SU-DHL-6 (cell line): ENCODE data around the gene ANXA6.

Experiments used
- CTCF ChIP-seq: fragments of 200-600 bp; sonication (generic); IDR thresholded peaks from one replicate; pipeline ENCODE4 v1.5.1; 2017; ENCODE audit warnings: antibody characterized with exemption, mild to moderate bottlenecking, low read length, moderate library complexity; ENCODE audit not compliant: insufficient read depth, poor library complexity, severe bottlenecking
- EZH2phosphoT487 ChIP-seq: fragments of 200-600 bp; sonication (generic), shearing (Covaris generic); conservative IDR thresholded peaks from 2 replicates; pipeline ENCODE4 v1.6.1; 2018; ENCODE audit warnings: mild to moderate bottlenecking, antibody characterized with exemption, low read length, moderate library complexity, mixed read lengths

- TF ChIP-seq CTCF (no peak), EZH2phosphoT487 (no peak)
These were observed 28.8 kb downstream of the ANXA6 start for GRCh38 chr5:151128817-151129216.
